Astrocyte (in vitro differentiated cells and primary cell): ENCODE results near the gene KRTAP10-2. TPM values are rescaled to one million over a fixed set of nuclear protein-coding genes. Genes with fewer than 3 reads are reported as not detected.

Source experiments
- DNase-seq: peaks from one replicate; pipeline ENCODE4 v3.0.0-alpha.2; 2010; ENCODE audit warnings: low read depth
- FAIRE-seq: peaks from 2 replicates; lab custom pipeline; 2011; peaks lifted over from hg19 to GRCh38; lab: Jason Lieb, UNC
- H2AFZ ChIP-seq: 2 replicates; pipeline ENCODE4 v1.6.0; 2012; ENCODE audit warnings: low read depth, low read length, inconsistent platforms
- H3K27ac ChIP-seq: 2 replicates; pipeline ENCODE4 v1.5.1; 2011; ENCODE audit warnings: low read depth, low read length, inconsistent platforms
- H3K27me3 ChIP-seq: 2 replicates; pipeline ENCODE4 v1.6.0; 2011; ENCODE audit warnings: low read length, inconsistent platforms; ENCODE audit not compliant: insufficient read depth
- H3K36me3 ChIP-seq: 2 replicates; pipeline ENCODE4 v1.5.1; 2011; ENCODE audit warnings: low read length, inconsistent platforms; ENCODE audit not compliant: insufficient read depth
- H3K4me1 ChIP-seq: 2 replicates; pipeline ENCODE4 v1.5.1; 2011; ENCODE audit warnings: low read length, inconsistent platforms; ENCODE audit not compliant: insufficient read depth
- H3K4me2 ChIP-seq: 2 replicates; pipeline ENCODE4 v1.6.0; 2012; ENCODE audit warnings: low read length, inconsistent platforms
- H3K4me3 ChIP-seq: 2 replicates; pipeline ENCODE4 v1.5.1; 2011; ENCODE audit warnings: low read depth, mild to moderate bottlenecking, low read length, inconsistent platforms; ENCODE audit not compliant: insufficient read depth
- H3K79me2 ChIP-seq: 2 replicates; pipeline ENCODE4 v1.6.0; 2012; ENCODE audit warnings: mild to moderate bottlenecking, low read length, inconsistent platforms; ENCODE audit not compliant: insufficient read depth
- H3K9ac ChIP-seq: 2 replicates; pipeline ENCODE4 v1.6.0; 2012; ENCODE audit warnings: mild to moderate bottlenecking, low read length, inconsistent platforms
- H3K9me3 ChIP-seq: 2 replicates; pipeline ENCODE4 v1.5.1; 2012; ENCODE audit warnings: low read depth, mild to moderate bottlenecking, low read length, inconsistent platforms; ENCODE audit not compliant: insufficient read depth
- H4K20me1 ChIP-seq: 2 replicates; pipeline ENCODE4 v1.6.0; 2012; ENCODE audit warnings: low read length, inconsistent platforms; ENCODE audit not compliant: insufficient read depth
- H3K27ac Mint-ChIP-seq: one replicate; pipeline ENCODE4 v1.8.0; 2021; ENCODE audit warnings: mild to moderate bottlenecking, mixed read lengths; ENCODE audit not compliant: unreplicated experiment
- H3K27me3 Mint-ChIP-seq: one replicate; pipeline ENCODE4 v1.8.0; 2021; ENCODE audit warnings: low read depth, mixed read lengths; ENCODE audit not compliant: unreplicated experiment
- H3K36me3 Mint-ChIP-seq: one replicate; pipeline ENCODE4 v1.8.0; 2021; ENCODE audit warnings: low read depth, mixed read lengths; ENCODE audit not compliant: unreplicated experiment
- H3K4me1 Mint-ChIP-seq: one replicate; pipeline ENCODE4 v1.8.0; 2021; ENCODE audit warnings: low read depth, mixed read lengths; ENCODE audit not compliant: unreplicated experiment
- H3K4me3 Mint-ChIP-seq: one replicate; pipeline ENCODE4 v1.8.0; 2021; ENCODE audit warnings: mild to moderate bottlenecking, moderate library complexity, mixed read lengths; ENCODE audit not compliant: unreplicated experiment
- H3K9me3 Mint-ChIP-seq: one replicate; pipeline ENCODE4 v1.8.0; 2021; ENCODE audit warnings: mild to moderate bottlenecking, mixed read lengths; ENCODE audit not compliant: unreplicated experiment
- EZH2 ChIP-seq: IDR thresholded peaks from 2 replicates; pipeline ENCODE4 v1.6.1; 2012; ENCODE audit warnings: mild to moderate bottlenecking, low read length, inconsistent platforms; ENCODE audit not compliant: insufficient read depth
- total RNA-seq: library from RNA; stranded (reverse); gene quantifications from 2 replicates; pipeline ENCODE4 v1.2.1, GENCODE V29; 2021
- TF ChIP-seq, protein P1 (sequence below): IDR thresholded peaks from 2 replicates; pipeline ENCODE4 v1.5.1; 2011; ENCODE audit warnings: low read depth, mild to moderate bottlenecking, inconsistent platforms, low read length, moderate library complexity; ENCODE audit not compliant: insufficient read depth

KRTAP10-2 gene
- total RNA-seq, 1 donor from 2014 or later = not detected

DNA sequence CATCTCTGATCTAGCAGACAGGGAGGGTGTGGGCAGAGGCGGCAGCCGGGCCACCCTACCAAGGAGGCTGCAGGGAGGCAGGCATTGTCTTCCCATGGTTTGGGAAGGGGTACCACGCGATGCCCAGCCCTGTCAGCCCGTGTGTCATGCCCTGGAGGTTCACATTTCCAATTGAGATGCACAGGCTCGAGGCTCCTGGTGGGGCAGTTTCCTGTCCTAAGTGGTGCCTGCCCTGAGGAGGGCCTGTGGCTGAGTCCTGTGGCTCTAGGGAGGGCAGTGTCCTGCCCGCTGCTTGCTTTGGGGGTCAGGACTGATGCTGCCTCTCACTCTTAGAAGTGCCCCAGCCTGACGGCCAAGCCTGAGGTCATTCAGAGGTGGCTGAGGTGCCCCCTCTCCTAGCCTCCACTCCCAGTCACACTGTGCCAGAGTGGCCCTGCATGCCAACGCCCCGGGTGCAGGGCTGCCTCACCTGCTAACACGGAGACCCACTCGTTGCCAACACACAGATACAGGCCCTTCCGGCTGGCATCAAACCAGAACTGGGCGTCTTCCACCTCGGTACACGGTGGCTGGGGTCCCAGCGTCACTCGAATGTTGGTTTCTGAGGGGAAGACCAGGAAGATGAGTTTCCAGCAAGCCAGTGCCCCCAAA is 23.2 kb downstream of the KRTAP10-2 start:
- no peak for FAIRE-seq
- H3K36me3 Mint-ChIP-seq = no peaks in the 10 kb centered on the region
- H3K4me3 ChIP-seq = no peak overlapping the region

GRCh38 chr21:44527156-44527982 is 23.9 kb downstream of the KRTAP10-2 start:
- peaks cover 39% of the 10 kb centered on the region for H3K27me3 Mint-ChIP-seq
- no peak for TF ChIP-seq EZH2
- TF ChIP-seq, protein P1, sequence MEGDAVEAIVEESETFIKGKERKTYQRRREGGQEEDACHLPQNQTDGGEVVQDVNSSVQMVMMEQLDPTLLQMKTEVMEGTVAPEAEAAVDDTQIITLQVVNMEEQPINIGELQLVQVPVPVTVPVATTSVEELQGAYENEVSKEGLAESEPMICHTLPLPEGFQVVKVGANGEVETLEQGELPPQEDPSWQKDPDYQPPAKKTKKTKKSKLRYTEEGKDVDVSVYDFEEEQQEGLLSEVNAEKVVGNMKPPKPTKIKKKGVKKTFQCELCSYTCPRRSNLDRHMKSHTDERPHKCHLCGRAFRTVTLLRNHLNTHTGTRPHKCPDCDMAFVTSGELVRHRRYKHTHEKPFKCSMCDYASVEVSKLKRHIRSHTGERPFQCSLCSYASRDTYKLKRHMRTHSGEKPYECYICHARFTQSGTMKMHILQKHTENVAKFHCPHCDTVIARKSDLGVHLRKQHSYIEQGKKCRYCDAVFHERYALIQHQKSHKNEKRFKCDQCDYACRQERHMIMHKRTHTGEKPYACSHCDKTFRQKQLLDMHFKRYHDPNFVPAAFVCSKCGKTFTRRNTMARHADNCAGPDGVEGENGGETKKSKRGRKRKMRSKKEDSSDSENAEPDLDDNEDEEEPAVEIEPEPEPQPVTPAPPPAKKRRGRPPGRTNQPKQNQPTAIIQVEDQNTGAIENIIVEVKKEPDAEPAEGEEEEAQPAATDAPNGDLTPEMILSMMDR = no peak
- FAIRE-seq = no peak
- H3K79me2 ChIP-seq = no peaks in the 10 kb centered on the region
- H3K9me3 Mint-ChIP-seq = peaks cover 11% of the 10 kb centered on the region
- H3K9me3 ChIP-seq = peaks cover 19% of the 10 kb centered on the region
- no peaks in the 10 kb centered on the region for H3K27me3 ChIP-seq
- H3K4me1 ChIP-seq = no peaks in the 10 kb centered on the region
- no peak overlapping the region for H3K4me3 ChIP-seq
- no peak overlapping the region for H3K27ac Mint-ChIP-seq
- no peaks in the 10 kb centered on the region for H3K36me3 ChIP-seq
- no peak overlapping the region for H3K4me3 Mint-ChIP-seq
- no peak overlapping the region for H3K4me2 ChIP-seq
- no peak overlapping the region for H3K27ac ChIP-seq
- no peak overlapping the region for H3K9ac ChIP-seq
- no peaks in the 10 kb centered on the region for H3K36me3 Mint-ChIP-seq
- no peak for DNase-seq
- H2AFZ ChIP-seq = no peak overlapping the region
- no peaks in the 10 kb centered on the region for H4K20me1 ChIP-seq
- no peaks in the 10 kb centered on the region for H3K4me1 Mint-ChIP-seq

More for the DNA sequence above, 23.2 kb downstream of the KRTAP10-2 start:
- TF ChIP-seq, protein P1 = no peak
- TF ChIP-seq EZH2 = no peak
- Histone ChIP-seq H3K4me2 (no peak overlapping the region), H3K9ac (no peak overlapping the region), H3K27me3 (no peaks in the 10 kb centered on the region), H3K9me3 (peaks cover 14% of the 10 kb centered on the region), H3K36me3 (no peaks in the 10 kb centered on the region), H3K4me1 (no peaks in the 10 kb centered on the region), H2AFZ (no peak overlapping the region), H3K27ac (no peak overlapping the region), H3K79me2 (no peaks in the 10 kb centered on the region), H4K20me1 (no peaks in the 10 kb centered on the region)
- Mint-ChIP-seq H3K4me1 (no peaks in the 10 kb centered on the region), H3K27ac (no peak overlapping the region), H3K9me3 (peaks cover 11% of the 10 kb centered on the region), H3K4me3 (no peak overlapping the region), H3K27me3 (peaks cover 39% of the 10 kb centered on the region)
- DNase-seq = no peak
